GM18505 (cell line): ENCODE data around the gene MOB3B.

Experiments used
- ATAC-seq: cut with Tn5 transposase; IDR thresholded peaks from one replicate; pipeline ENCODE4 v1.9.1; 2021; ENCODE audit not compliant: unreplicated experiment
- POLR2A ChIP-seq: IDR thresholded peaks from 4 replicates; pipeline ENCODE4 v1.6.1; 2011; ENCODE audit warnings: borderline replicate concordance; ENCODE audit not compliant: insufficient read depth, insufficient read length; ENCODE audit errors: extremely low read depth

Gene MOB3B

GRCh38 chr9:27393054-27393846, 136.4 kb downstream of the MOB3B start:
- no peak for TF ChIP-seq POLR2A
- no peak for ATAC-seq

- ATAC-seq: no peak
- TF ChIP-seq POLR2A: no peak
These were observed 137.2 kb downstream of the MOB3B start for GRCh38 chr9:27392451-27392850.

GRCh38 chr9:27391040-27391895, 138.3 kb downstream of the MOB3B start:
- no peak for ATAC-seq
- no peak for TF ChIP-seq POLR2A

- TF ChIP-seq POLR2A: no peak
- ATAC-seq: no peak
These were observed 141.5 kb downstream of the MOB3B start for GRCh38 chr9:27388150-27388549.

- ATAC-seq: no peak
- no peak for TF ChIP-seq POLR2A
These were observed 141.9 kb downstream of the MOB3B start for GRCh38 chr9:27387722-27388121.

GRCh38 chr9:27386571-27387091, 143.0 kb downstream of the MOB3B start:
- no peak for TF ChIP-seq POLR2A
- ATAC-seq: no peak

GRCh38 chr9:27385606-27386322, 143.8 kb downstream of the MOB3B start:
- TF ChIP-seq POLR2A: no peak
- no peak for ATAC-seq

GRCh38 chr9:27384262-27385014, 145.2 kb downstream of the MOB3B start:
- no peak for TF ChIP-seq POLR2A
- ATAC-seq: no peak

- ATAC-seq: no peak
- TF ChIP-seq POLR2A: no peak
These were observed 146.1 kb downstream of the MOB3B start for GRCh38 chr9:27383524-27383923.

- ATAC-seq: no peak
- TF ChIP-seq POLR2A: no peak
These were observed 146.6 kb downstream of the MOB3B start for GRCh38 chr9:27382975-27383374.

- TF ChIP-seq POLR2A: no peak
- ATAC-seq: no peak
These were observed 147.3 kb downstream of the MOB3B start for GRCh38 chr9:27382308-27382707.
